Diencephalon (tissue), 1 donor: ENCODE results near the gene NKAIN1. TPM values are rescaled to one million over a fixed set of nuclear protein-coding genes. Genes with fewer than 3 reads are reported as not detected.

Source experiments
- total RNA-seq: library from RNA; depleted of rRNA; stranded (reverse); fragments of >200 nt; gene quantifications from one replicate; pipeline ENCODE4 v1.2.3, GENCODE V29; 2014

The NKAIN1 gene
- total RNA-seq: 29.5 TPM

DNA sequence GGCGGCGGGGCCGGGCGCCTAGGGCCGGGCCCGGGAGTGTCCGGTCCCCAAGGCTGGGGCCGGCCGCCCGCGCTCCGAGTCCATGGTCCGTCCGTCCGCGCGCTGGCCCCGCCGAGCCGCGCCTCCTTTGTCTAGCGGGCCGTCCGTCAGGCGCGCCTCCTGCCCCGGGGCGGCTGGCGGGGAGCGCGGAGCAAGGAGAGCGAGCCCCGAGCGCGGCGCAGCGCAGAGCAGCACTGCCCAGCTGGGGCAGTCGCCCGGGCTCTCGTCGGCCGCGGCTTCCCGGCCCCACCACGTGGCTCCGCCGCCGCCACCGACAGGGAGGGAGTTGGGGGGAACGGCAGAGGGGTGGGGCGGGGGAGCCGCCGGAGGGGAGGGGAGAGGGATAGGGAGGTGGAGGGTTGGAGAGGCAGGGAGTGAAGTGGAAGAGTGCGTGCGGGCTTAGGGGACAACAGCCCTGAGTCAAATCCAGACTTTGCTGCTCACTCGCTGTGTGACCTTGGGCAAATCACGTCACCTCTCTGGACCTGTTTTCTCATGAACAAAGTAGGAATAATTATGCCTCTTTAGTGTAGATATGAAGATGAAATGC lies at the start of gene NKAIN1:
TSS of gene NKAIN1 (minus strand) at position 235 of the 589 bp plus-strand sequence. CDS start 340 bp downstream, outside the sequence.

Other genes with a start within 250 kb of the NKAIN1 start
- gene PUM1, start 174.2 kb downstream of the NKAIN1 start, total RNA-seq: 145 TPM
- 88.6 TPM for gene SNRNP40, start 56.9 kb upstream of the NKAIN1 start, total RNA-seq
- gene ZCCHC17, start 57.1 kb upstream of the NKAIN1 start, total RNA-seq: 59.1 TPM
- 70.6 TPM for gene FABP3, start 133.2 kb upstream of the NKAIN1 start, total RNA-seq
- 1.4 TPM for gene SERINC2, start 173.3 kb upstream of the NKAIN1 start, total RNA-seq